Measurements from ENCODE around the gene TLN1. TPM values are rescaled to one million over a fixed set of nuclear protein-coding genes. Genes with fewer than 3 reads are reported as not detected.

TLN1 gene
- total and polyA plus RNA-seq, 2 of the 8 experiments (the other 6 are each of a cell fraction or from before 2014, with no cell fraction given), result 28.1 to 90.1 TPM

DNA sequence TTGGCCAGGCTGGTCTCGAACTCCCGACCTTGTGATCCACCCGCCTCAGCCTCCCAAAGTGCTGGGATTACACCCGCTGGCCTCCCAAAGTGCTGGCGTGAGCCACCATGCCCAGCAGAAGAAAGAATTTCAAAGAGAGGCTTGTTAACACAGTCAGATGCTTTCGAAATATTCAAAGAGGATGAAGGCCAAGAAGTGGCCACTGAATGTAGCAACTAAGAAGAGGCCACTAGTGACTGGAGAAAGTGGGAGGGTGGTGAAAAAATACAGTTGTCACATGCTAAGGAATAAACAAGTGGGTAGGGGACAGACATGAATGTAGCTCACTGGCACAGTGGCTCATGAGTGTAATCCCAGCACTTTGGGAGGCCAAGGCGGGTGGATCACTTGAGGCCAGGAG, 29.3 kb downstream of the TLN1 start (continued):
- TF ChIP-seq, protein P1, sequence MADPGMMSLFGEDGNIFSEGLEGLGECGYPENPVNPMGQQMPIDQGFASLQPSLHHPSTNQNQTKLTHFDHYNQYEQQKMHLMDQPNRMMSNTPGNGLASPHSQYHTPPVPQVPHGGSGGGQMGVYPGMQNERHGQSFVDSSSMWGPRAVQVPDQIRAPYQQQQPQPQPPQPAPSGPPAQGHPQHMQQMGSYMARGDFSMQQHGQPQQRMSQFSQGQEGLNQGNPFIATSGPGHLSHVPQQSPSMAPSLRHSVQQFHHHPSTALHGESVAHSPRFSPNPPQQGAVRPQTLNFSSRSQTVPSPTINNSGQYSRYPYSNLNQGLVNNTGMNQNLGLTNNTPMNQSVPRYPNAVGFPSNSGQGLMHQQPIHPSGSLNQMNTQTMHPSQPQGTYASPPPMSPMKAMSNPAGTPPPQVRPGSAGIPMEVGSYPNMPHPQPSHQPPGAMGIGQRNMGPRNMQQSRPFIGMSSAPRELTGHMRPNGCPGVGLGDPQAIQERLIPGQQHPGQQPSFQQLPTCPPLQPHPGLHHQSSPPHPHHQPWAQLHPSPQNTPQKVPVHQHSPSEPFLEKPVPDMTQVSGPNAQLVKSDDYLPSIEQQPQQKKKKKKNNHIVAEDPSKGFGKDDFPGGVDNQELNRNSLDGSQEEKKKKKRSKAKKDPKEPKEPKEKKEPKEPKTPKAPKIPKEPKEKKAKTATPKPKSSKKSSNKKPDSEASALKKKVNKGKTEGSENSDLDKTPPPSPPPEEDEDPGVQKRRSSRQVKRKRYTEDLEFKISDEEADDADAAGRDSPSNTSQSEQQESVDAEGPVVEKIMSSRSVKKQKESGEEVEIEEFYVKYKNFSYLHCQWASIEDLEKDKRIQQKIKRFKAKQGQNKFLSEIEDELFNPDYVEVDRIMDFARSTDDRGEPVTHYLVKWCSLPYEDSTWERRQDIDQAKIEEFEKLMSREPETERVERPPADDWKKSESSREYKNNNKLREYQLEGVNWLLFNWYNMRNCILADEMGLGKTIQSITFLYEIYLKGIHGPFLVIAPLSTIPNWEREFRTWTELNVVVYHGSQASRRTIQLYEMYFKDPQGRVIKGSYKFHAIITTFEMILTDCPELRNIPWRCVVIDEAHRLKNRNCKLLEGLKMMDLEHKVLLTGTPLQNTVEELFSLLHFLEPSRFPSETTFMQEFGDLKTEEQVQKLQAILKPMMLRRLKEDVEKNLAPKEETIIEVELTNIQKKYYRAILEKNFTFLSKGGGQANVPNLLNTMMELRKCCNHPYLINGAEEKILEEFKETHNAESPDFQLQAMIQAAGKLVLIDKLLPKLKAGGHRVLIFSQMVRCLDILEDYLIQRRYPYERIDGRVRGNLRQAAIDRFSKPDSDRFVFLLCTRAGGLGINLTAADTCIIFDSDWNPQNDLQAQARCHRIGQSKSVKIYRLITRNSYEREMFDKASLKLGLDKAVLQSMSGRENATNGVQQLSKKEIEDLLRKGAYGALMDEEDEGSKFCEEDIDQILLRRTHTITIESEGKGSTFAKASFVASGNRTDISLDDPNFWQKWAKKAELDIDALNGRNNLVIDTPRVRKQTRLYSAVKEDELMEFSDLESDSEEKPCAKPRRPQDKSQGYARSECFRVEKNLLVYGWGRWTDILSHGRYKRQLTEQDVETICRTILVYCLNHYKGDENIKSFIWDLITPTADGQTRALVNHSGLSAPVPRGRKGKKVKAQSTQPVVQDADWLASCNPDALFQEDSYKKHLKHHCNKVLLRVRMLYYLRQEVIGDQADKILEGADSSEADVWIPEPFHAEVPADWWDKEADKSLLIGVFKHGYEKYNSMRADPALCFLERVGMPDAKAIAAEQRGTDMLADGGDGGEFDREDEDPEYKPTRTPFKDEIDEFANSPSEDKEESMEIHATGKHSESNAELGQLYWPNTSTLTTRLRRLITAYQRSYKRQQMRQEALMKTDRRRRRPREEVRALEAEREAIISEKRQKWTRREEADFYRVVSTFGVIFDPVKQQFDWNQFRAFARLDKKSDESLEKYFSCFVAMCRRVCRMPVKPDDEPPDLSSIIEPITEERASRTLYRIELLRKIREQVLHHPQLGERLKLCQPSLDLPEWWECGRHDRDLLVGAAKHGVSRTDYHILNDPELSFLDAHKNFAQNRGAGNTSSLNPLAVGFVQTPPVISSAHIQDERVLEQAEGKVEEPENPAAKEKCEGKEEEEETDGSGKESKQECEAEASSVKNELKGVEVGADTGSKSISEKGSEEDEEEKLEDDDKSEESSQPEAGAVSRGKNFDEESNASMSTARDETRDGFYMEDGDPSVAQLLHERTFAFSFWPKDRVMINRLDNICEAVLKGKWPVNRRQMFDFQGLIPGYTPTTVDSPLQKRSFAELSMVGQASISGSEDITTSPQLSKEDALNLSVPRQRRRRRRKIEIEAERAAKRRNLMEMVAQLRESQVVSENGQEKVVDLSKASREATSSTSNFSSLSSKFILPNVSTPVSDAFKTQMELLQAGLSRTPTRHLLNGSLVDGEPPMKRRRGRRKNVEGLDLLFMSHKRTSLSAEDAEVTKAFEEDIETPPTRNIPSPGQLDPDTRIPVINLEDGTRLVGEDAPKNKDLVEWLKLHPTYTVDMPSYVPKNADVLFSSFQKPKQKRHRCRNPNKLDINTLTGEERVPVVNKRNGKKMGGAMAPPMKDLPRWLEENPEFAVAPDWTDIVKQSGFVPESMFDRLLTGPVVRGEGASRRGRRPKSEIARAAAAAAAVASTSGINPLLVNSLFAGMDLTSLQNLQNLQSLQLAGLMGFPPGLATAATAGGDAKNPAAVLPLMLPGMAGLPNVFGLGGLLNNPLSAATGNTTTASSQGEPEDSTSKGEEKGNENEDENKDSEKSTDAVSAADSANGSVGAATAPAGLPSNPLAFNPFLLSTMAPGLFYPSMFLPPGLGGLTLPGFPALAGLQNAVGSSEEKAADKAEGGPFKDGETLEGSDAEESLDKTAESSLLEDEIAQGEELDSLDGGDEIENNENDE (IDR thresholded peaks at IDR 0.05; ENCODE audit: insufficient replicate concordance, low read length), result no peak
- TF ChIP-seq TAF1 (IDR thresholded peaks at IDR 0.05; ENCODE audit: low read depth, low read length) (no peak), KDM1A (IDR thresholded peaks at IDR 0.05; ENCODE audit: borderline replicate concordance, low read length) (no peak), KDM4A (IDR thresholded peaks at IDR 0.05; ENCODE audit: low read depth, low read length, severe bottlenecking) (no peak), ASH2L (IDR thresholded peaks at IDR 0.05; ENCODE audit: low read length) (no peak)
- TF ChIP-seq, protein P2, sequence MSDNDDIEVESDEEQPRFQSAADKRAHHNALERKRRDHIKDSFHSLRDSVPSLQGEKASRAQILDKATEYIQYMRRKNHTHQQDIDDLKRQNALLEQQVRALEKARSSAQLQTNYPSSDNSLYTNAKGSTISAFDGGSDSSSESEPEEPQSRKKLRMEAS (IDR thresholded peaks at IDR 0.05), result no peak
